Measurements from ENCODE around the gene MAPK8IP2.
"Not testable (repeated sequence)": the region's sequence is repeated elsewhere in the genome, so short reads cannot be mapped to it uniquely, and the experiment has no call there.

The MAPK8IP2 gene

GRCh38 chr22:50657925-50658324 is 57.3 kb downstream of the MAPK8IP2 start:
- DNase-seq (ENCODE audit: low spot score): no peak
- no peak for TF ChIP-seq CTCF (IDR thresholded peaks at IDR 0.05; ENCODE audit: extremely low read depth, insufficient read depth, missing control alignments)
- in situ Hi-C loops (cut with MboI; ENCODE audit: low pct_unique_long_range_greater_than_20kb, low sequenced_read_pairs, unreplicated experiment): no loop called here

GRCh38 chr22:50659711-50660110 is 59.1 kb downstream of the MAPK8IP2 start:
- in situ Hi-C loops (cut with MboI; ENCODE audit: low pct_unique_long_range_greater_than_20kb, low sequenced_read_pairs, unreplicated experiment); DNase-seq (ENCODE audit: low spot score): not testable (repeated sequence)

- TF ChIP-seq CTCF (IDR thresholded peaks at IDR 0.05; ENCODE audit: extremely low read depth, insufficient read depth, missing control alignments): no peak
- DNase-seq (ENCODE audit: low spot score): no peak
- in situ Hi-C loops (cut with MboI; ENCODE audit: low pct_unique_long_range_greater_than_20kb, low sequenced_read_pairs, unreplicated experiment): no loop called here
These were observed 59.7 kb downstream of the MAPK8IP2 start for GRCh38 chr22:50660306-50660705.

All from GM13977 (cell line).